Prostate gland (tissue), 2 donors: Measurements from ENCODE around the gene ATP2C1. TPM values are rescaled to one million over a fixed set of nuclear protein-coding genes. Genes with fewer than 3 reads are reported as not detected.

Experiments used
- DNase-seq: peaks from one replicate; pipeline ENCODE4 v3.0.0-alpha.2; 2019; ENCODE audit warnings: low spot score
- H3K27ac ChIP-seq, 2 donors: fragments of 200-600 bp; sonication (generic); 2 replicates each; pipeline ENCODE4 v1.5.1; 2017 to 2019
- H3K27me3 ChIP-seq: fragments of 200-600 bp; sonication (generic); replicated peaks from 2 replicates; pipeline ENCODE4 v1.5.1; 2019; ENCODE audit not compliant: insufficient read depth
- H3K36me3 ChIP-seq, 2 donors: fragments of 200-600 bp; sonication (generic); 1 replicate in 1 of 2; 2 replicates in 1 of 2; pipeline versions ENCODE4 v1.5.1 to v1.8.1; 2017 to 2019
- H3K4me1 ChIP-seq: fragments of 200-600 bp; sonication (generic); replicated peaks from 2 replicates; pipeline ENCODE4 v1.5.1; 2019
- H3K4me3 ChIP-seq, 2 donors: fragments of 200-600 bp; sonication (generic); 2 replicates each; pipeline ENCODE4 v1.5.1; 2017 to 2019
- H3K9me3 ChIP-seq: fragments of 200-600 bp; sonication (generic); 2 replicates; pipeline ENCODE4 v1.5.1; 2017
- POLR2A ChIP-seq: fragments of 450-650 bp; IDR thresholded peaks from one replicate; pipeline ENCODE4 v1.6.1; 2016; ENCODE audit warnings: antibody characterized with exemption, mild to moderate bottlenecking
- POLR2AphosphoS5 ChIP-seq: sonication (generic); formaldehyde crosslinking; IDR thresholded peaks from one replicate; pipeline ENCODE4 v1.6.1; 2017; ENCODE audit warnings: antibody characterized with exemption
- WGBS: methylation state at CpG from one replicate; pipeline ENCODE4 v1.1.5; 2018; 5-methylcytosine and 5-hydroxymethylcytosine counted together
- intact Hi-C: fragments of 100-400 bp; cut with DNase I; formaldehyde crosslinking; loops from one replicate; pipeline ENCODE4 v1.14.2; 2022
- total RNA-seq, 2 donors: library from RNA; depleted of rRNA; stranded (reverse); fragments of >200 nt; gene quantifications; one replicate each; pipeline ENCODE4 v1.1.0, GENCODE V29; 2016
- TF ChIP-seq, protein P1 (sequence below), 4 experiments: fragments of 200-600 bp in 2 of 4; fragments of 450-650 bp in 2 of 4; sonication (generic) in 2 of 4; IDR thresholded peaks; 1 replicate in 3 of 4; 2 replicates in 1 of 4; pipeline ENCODE4 v1.5.1; 2016 to 2019; ENCODE audit warnings: antibody characterized with exemption in 4 of 4, mild to moderate bottlenecking in 2 of 4, moderate library complexity in 2 of 4

The ATP2C1 gene
- total RNA-seq, 2 donors from 2014 or later: 123 to 158 TPM

DNA sequence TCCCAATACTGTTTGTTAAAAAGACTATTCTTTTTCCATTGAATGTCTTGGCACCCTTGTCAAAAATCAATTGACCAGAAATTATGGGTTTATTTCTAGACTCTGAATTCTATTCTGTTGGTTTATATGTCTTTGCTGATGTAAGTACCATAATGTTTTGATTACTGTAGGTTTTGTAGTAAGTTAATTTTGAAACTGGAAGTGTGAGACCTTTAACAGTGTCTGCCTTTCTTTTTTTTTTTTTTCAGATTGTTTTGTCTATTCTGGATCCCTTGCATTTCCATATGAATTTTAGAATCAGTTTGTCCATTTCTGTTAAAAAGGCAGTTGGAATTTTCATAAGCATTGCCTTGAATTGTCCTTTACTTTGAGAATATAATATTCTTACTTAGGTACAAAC lies 13.6 kb downstream of the ATP2C1 start:
- intact Hi-C loops: no loop called here
- no peaks in the 10 kb centered on the region for H3K27me3 ChIP-seq
- no peaks in the 10 kb centered on the region for H3K36me3 ChIP-seq
- H3K27ac ChIP-seq: no peak overlapping the region
- no peaks in the 10 kb centered on the region for H3K9me3 ChIP-seq
- no peaks in the 10 kb centered on the region for H3K4me1 ChIP-seq
- TF ChIP-seq POLR2AphosphoS5 (no peak), POLR2A (no peak)
- TF ChIP-seq, protein P1, sequence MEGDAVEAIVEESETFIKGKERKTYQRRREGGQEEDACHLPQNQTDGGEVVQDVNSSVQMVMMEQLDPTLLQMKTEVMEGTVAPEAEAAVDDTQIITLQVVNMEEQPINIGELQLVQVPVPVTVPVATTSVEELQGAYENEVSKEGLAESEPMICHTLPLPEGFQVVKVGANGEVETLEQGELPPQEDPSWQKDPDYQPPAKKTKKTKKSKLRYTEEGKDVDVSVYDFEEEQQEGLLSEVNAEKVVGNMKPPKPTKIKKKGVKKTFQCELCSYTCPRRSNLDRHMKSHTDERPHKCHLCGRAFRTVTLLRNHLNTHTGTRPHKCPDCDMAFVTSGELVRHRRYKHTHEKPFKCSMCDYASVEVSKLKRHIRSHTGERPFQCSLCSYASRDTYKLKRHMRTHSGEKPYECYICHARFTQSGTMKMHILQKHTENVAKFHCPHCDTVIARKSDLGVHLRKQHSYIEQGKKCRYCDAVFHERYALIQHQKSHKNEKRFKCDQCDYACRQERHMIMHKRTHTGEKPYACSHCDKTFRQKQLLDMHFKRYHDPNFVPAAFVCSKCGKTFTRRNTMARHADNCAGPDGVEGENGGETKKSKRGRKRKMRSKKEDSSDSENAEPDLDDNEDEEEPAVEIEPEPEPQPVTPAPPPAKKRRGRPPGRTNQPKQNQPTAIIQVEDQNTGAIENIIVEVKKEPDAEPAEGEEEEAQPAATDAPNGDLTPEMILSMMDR (IDR thresholded peaks at IDR 0.05): no peak
- no peak for DNase-seq
- H3K4me3 ChIP-seq: no peak overlapping the region

DNA sequence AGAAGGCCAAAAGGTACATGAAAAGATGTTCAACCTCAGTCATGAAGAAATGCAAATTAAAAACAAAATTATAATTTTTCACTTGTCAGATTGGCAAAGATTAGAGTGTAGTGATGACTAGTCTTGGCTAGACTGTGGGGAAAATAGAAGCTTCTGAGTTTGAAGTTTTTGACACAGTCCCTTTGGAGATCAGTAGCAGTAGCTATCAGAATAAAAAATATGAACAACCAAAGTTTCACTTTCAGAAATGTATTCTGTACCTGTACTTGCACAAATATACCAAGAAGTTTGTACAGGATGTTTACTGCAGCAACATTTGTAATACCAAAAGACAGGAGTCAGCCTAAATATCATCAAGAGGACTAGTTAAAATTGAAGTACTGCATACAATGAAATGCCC lies 14.1 kb downstream of the ATP2C1 start:
- no peak for DNase-seq
- H3K4me3 ChIP-seq: no peak overlapping the region
- H3K27me3 ChIP-seq: no peaks in the 10 kb centered on the region
- no peaks in the 10 kb centered on the region for H3K4me1 ChIP-seq
- H3K9me3 ChIP-seq: no peaks in the 10 kb centered on the region
- H3K27ac ChIP-seq: no peak overlapping the region
- no peaks in the 10 kb centered on the region for H3K36me3 ChIP-seq
- intact Hi-C loops: no loop called here
- TF ChIP-seq POLR2AphosphoS5 (no peak), POLR2A (no peak)

DNA sequence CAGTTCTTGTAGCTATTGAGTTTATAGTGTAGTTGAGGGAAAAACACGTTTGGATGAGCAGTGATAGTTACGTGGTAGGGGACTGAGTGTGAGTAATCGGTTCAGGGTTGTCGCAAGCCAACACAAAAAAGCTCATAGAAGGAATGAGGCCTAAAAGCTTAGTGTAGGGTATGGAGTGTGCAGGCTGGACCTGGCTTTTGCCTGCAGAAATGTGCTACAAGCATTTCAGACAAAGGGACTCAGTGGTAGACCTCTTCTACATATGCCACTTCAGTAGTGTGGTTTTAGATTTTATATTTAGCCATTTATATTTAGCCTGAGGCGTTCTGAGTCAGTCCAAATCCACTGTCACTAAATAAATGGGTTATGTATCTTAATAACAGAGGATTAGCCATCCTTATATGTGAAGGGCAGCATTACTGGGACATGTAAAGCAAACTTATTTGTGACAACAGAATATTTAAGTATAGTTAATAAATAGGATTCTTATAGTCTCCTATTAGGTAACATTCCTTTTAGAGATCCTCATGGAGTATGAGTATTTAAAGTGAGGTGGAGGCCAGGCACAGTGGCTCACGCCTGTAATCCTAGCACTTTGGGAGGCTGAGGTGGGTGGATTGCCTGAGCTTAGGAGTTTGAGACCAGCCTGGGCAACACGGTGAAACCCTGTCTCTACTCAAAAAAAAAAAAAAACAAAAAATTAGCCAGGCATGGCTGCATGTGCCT lies 21.8 kb downstream of the ATP2C1 start:
- Histone ChIP-seq H3K9me3 (no peaks in the 10 kb centered on the region), H3K4me3 (no peak overlapping the region), H3K36me3 (no peaks in the 10 kb centered on the region), H3K4me1 (no peaks in the 10 kb centered on the region), H3K27me3 (no peaks in the 10 kb centered on the region), H3K27ac (no peak overlapping the region)
- WGBS: 86% methylated on average over 7 of the region's 7 CpGs
- DNase-seq: no peak
- no peak for TF ChIP-seq POLR2A
- TF ChIP-seq, protein P1 (IDR thresholded peaks at IDR 0.05): no peak
- TF ChIP-seq POLR2AphosphoS5: no peak
- intact Hi-C loops: no loop called here

DNA sequence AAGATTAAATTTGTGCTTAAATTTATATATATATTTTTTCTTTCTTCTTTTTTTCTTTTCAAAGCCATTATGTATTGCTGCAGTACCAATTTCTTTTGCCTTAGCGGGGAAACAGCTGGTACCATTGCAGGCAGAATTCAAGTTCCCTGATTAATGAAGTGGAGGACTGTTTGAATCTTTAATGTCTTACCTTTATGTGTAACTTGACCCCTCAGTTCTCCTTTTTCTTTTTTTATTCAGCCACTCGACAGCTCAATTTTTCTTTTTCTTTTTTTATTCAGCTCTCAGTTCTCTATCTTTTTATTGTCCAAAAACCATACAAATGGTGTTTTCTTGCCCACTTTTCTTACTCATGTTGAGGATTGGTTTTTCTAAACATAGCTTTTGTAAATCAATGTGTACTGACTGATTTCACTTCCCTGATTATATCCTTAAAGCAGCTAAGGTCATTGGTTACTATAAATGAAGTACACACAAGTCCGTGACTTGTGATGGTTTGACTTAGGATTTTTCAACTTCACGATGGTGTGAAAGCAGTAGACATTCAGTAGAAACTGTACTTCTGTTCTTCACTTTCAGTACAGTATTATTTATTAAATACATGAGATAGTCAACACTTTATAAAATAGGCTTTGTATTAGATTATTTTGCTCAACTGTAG lies 22.8 kb downstream of the ATP2C1 start:
- intact Hi-C loops: no loop called here
- DNase-seq: no peak
- no peak overlapping the region for H3K27ac ChIP-seq
- H3K27me3 ChIP-seq: no peaks in the 10 kb centered on the region
- TF ChIP-seq POLR2AphosphoS5 (no peak), POLR2A (no peak)
- TF ChIP-seq, protein P1 (IDR thresholded peaks at IDR 0.05): no peak
- 81% methylated on average over 4 of the region's 4 CpGs for WGBS
- no peaks in the 10 kb centered on the region for H3K9me3 ChIP-seq
- H3K4me1 ChIP-seq: no peaks in the 10 kb centered on the region
- H3K36me3 ChIP-seq: no peaks in the 10 kb centered on the region
- H3K4me3 ChIP-seq: no peak overlapping the region

DNA sequence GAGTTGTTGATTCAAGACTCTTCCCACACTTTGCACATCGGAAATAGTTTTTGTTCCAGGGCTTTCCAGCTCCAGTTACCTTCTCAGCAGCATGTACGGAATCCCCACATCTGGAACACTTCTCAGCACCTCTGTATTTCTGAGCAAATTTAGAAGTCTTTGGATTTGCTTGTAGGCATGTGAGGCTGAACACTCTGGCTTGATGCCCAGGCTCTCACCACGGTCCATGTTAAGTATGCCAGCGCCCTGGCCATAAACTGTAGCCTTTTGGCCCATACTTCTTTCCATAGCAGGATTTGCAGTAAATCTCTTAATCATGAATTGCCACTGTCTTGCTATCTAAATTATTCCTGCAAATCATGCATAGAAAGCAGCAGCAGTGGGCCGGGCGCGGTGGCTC lies 24.4 kb downstream of the ATP2C1 start:
- 84% methylated on average over 7 of the region's 7 CpGs for WGBS
- Histone ChIP-seq H3K36me3 (no peaks in the 10 kb centered on the region), H3K4me3 (no peak overlapping the region), H3K27me3 (no peaks in the 10 kb centered on the region), H3K9me3 (no peaks in the 10 kb centered on the region), H3K27ac (no peak overlapping the region), H3K4me1 (no peaks in the 10 kb centered on the region)
- TF ChIP-seq POLR2A (no peak), POLR2AphosphoS5 (no peak)
- TF ChIP-seq, protein P1 (IDR thresholded peaks at IDR 0.05): no peak
- DNase-seq: no peak
- intact Hi-C loops: no loop called here
